IMR-90 (cell line): Measurements from ENCODE around the gene XRCC4. TPM values are rescaled to one million over a fixed set of nuclear protein-coding genes. Genes with fewer than 3 reads are reported as not detected.

Source experiments
- ATAC-seq: fragments of 200-7000 bp; cut with Tn5 transposase; 2 replicates; pipeline ENCODE4 v1.9.1; 2020; ENCODE audit warnings: low read depth, mild to moderate bottlenecking, moderate library complexity
- BruUV-seq: library from RNA; stranded (reverse); fragments of 400-500 nt; replicated peaks from 2 replicates; lab custom pipeline; 2021; lab: Mats Ljungman, UMichigan
- CTCF ChIA-PET: fragments of 300-600 bp; formaldehyde crosslinking; extraction: SDS; loops from one replicate; lab custom pipeline; 2021; ENCODE audit warnings: antibody characterized with exemption; lab: Yijun Ruan, JAX
- POLR2A ChIA-PET: fragments of 300-600 bp; sonication (Branson Sonifier 250); formaldehyde crosslinking; loops from one replicate; lab custom pipeline; 2022; ENCODE audit warnings: antibody characterized with exemption; ENCODE audit not compliant: unreplicated experiment; lab: Charles Lee
- DNase-seq: peaks from one replicate; pipeline ENCODE4 v3.0.0; 2013
- H2AFZ ChIP-seq: replicated peaks from 2 replicates; pipeline ENCODE3; 2013; ENCODE audit warnings: low read length, mild to moderate bottlenecking; ENCODE audit not compliant: poor library complexity
- H2AK5ac ChIP-seq: 2 replicates; pipeline ENCODE4 v1.6.1; 2013; ENCODE audit warnings: low read depth, low read length, inconsistent platforms
- H2AK9ac ChIP-seq: replicated peaks from 2 replicates; pipeline ENCODE3; 2013; ENCODE audit warnings: mild to moderate bottlenecking, low read depth, low read length, moderate library complexity; ENCODE audit not compliant: poor library complexity
- H2BK120ac ChIP-seq: 2 replicates; pipeline ENCODE4 v1.6.1; 2013; ENCODE audit warnings: low read depth, low read length, inconsistent platforms
- H2BK15ac ChIP-seq: 3 replicates; pipeline ENCODE4 v1.6.1; 2013; ENCODE audit warnings: low read depth, low read length, inconsistent platforms
- H2BK20ac ChIP-seq: 2 replicates; pipeline ENCODE4 v1.6.1; 2013; ENCODE audit warnings: low read depth, mild to moderate bottlenecking, inconsistent platforms, low read length, moderate library complexity
- H2BK5ac ChIP-seq: 2 replicates; pipeline ENCODE4 v1.6.1; 2013; ENCODE audit warnings: mild to moderate bottlenecking, low read depth, low read length, inconsistent platforms; ENCODE audit not compliant: poor library complexity, severe bottlenecking
- H3K14ac ChIP-seq: replicated peaks from 2 replicates; pipeline ENCODE4 v1.6.1; 2013; ENCODE audit warnings: low read depth, low read length, inconsistent platforms
- H3K18ac ChIP-seq: 2 replicates; pipeline ENCODE4 v1.6.1; 2013; ENCODE audit warnings: low read depth, low read length, control low read depth
- H3K23ac ChIP-seq: 2 replicates; pipeline ENCODE4 v1.6.1; 2013; ENCODE audit warnings: low read depth, low read length, inconsistent platforms
- H3K27ac ChIP-seq: 2 replicates; pipeline ENCODE4 v1.5.1; 2013; ENCODE audit warnings: mild to moderate bottlenecking, control low read depth, low read length; ENCODE audit not compliant: insufficient read depth
- H3K27me3 ChIP-seq: 2 replicates; pipeline ENCODE4 v1.6.1; 2013; ENCODE audit warnings: low read length; ENCODE audit not compliant: control insufficient read depth, insufficient read depth
- H3K36me3 ChIP-seq: 2 replicates; pipeline ENCODE4 v1.6.1; 2013; ENCODE audit warnings: low read length, mixed read lengths; ENCODE audit not compliant: control insufficient read depth, insufficient read depth
- H3K4ac ChIP-seq: 2 replicates; pipeline ENCODE4 v1.6.1; 2013; ENCODE audit warnings: low read depth, low read length, inconsistent platforms
- H3K4me1 ChIP-seq: 2 replicates; pipeline ENCODE4 v1.6.1; 2013; ENCODE audit warnings: low read length, mixed read lengths; ENCODE audit not compliant: control insufficient read depth, insufficient read depth
- H3K4me2 ChIP-seq: 2 replicates; pipeline ENCODE4 v1.6.1; 2013; ENCODE audit warnings: low read depth, mild to moderate bottlenecking, control low read depth, low read length, moderate library complexity
- H3K4me3 ChIP-seq: 2 replicates; pipeline ENCODE4 v1.5.1; 2013; ENCODE audit warnings: low read depth, mild to moderate bottlenecking, control low read depth, low read length, moderate library complexity; ENCODE audit not compliant: insufficient read depth
- H3K56ac ChIP-seq: 2 replicates; pipeline ENCODE4 v1.6.1; 2013; ENCODE audit warnings: low read length, inconsistent platforms; ENCODE audit not compliant: insufficient read depth; ENCODE audit errors: extremely low read depth
- H3K79me1 ChIP-seq, 2 experiments: 2 replicates each; pipeline ENCODE4 v1.6.1; 2013; ENCODE audit warnings: low read length in 2 of 2, inconsistent platforms in 1 of 2, low read depth in 1 of 2
- H3K9ac ChIP-seq: 2 replicates; pipeline ENCODE4 v1.6.1; 2013; ENCODE audit warnings: low read depth, low read length, control low read depth
- H3K9me1 ChIP-seq: 2 replicates; pipeline ENCODE4 v1.6.1; 2013; ENCODE audit warnings: low read length, inconsistent platforms; ENCODE audit not compliant: insufficient read depth
- H3K9me3 ChIP-seq: 2 replicates; pipeline ENCODE4 v1.6.1; 2013; ENCODE audit warnings: low read length; ENCODE audit not compliant: control insufficient read depth, insufficient read depth
- H4K20me1 ChIP-seq: 2 replicates; pipeline ENCODE4 v1.6.1; 2013; ENCODE audit warnings: low read length, inconsistent platforms; ENCODE audit not compliant: insufficient read depth
- H4K5ac ChIP-seq: 2 replicates; pipeline ENCODE4 v1.6.1; 2013; ENCODE audit warnings: mild to moderate bottlenecking, low read depth, low read length, control low read depth
- H4K8ac ChIP-seq, 2 experiments: 2 replicates each; pipeline ENCODE4 v1.6.1; 2013; ENCODE audit warnings: low read depth in 2 of 2, low read length in 2 of 2, control low read depth in 1 of 2, inconsistent platforms in 1 of 2
- H4K91ac ChIP-seq: 2 replicates; pipeline ENCODE4 v1.6.1; 2013; ENCODE audit warnings: low read depth, low read length, inconsistent platforms; ENCODE audit not compliant: insufficient read depth
- CHD1 ChIP-seq: IDR thresholded peaks from 2 replicates; pipeline ENCODE4 v1.6.1; 2012; ENCODE audit warnings: low read depth, low read length, improper control_type of control experiment
- FOS ChIP-seq: fragments of 150-350 bp; IDR thresholded peaks from 2 replicates; pipeline ENCODE4 v1.6.1; 2016; ENCODE audit warnings: low read depth, low read length
- MAZ ChIP-seq: IDR thresholded peaks from 2 replicates; pipeline ENCODE4 v1.6.1; 2012; ENCODE audit warnings: low read depth, mild to moderate bottlenecking, low read length, improper control_type of control experiment, moderate library complexity, borderline replicate concordance
- MXI1 ChIP-seq: IDR thresholded peaks from 2 replicates; pipeline ENCODE4 v1.6.1; 2012; ENCODE audit warnings: low read depth, mild to moderate bottlenecking, low read length, moderate library complexity, borderline replicate concordance
- NFE2L2 ChIP-seq: fragments of 150-350 bp; IDR thresholded peaks from 2 replicates; pipeline ENCODE4 v1.6.1; 2016; ENCODE audit warnings: low read depth, mild to moderate bottlenecking, low read length
- POLR2A ChIP-seq: IDR thresholded peaks from 2 replicates; pipeline ENCODE4 v1.6.1; 2012; ENCODE audit warnings: mild to moderate bottlenecking, low read depth, low read length
- RAD21 ChIP-seq: IDR thresholded peaks from 2 replicates; pipeline ENCODE4 v1.6.1; 2012; ENCODE audit warnings: low read length, improper control_type of control experiment
- RCOR1 ChIP-seq: IDR thresholded peaks from 2 replicates; pipeline ENCODE4 v1.6.1; 2012; ENCODE audit warnings: mild to moderate bottlenecking, low read length, improper control_type of control experiment; ENCODE audit not compliant: insufficient replicate concordance
- RFX5 ChIP-seq: IDR thresholded peaks from 2 replicates; pipeline ENCODE4 v1.8.0; 2012; ENCODE audit warnings: low read depth, mild to moderate bottlenecking, low read length, moderate library complexity
- SMC3 ChIP-seq: fragments of 150-350 bp; IDR thresholded peaks from 2 replicates; pipeline ENCODE4 v1.6.1; 2016; ENCODE audit warnings: low read depth, mild to moderate bottlenecking, antibody characterized with exemption, low read length, moderate library complexity
- WGBS, 2 experiments: methylation state at CpG; one replicate each; pipeline versions ENCODE4 v1.1.5 to v1.1.7; 2013; ENCODE audit warnings: missing lambda C conversion rate in 2 of 2; ENCODE audit not compliant: insufficient read length in 1 of 2; ENCODE audit errors: extremely low coverage in 2 of 2; 5-methylcytosine and 5-hydroxymethylcytosine counted together
- dilution Hi-C: fragments of 300-500 bp; cut with HindIII; formaldehyde crosslinking; loops from one replicate; pipeline ENCODE4 v1.14.3; 2018; ENCODE audit warnings: low sequenced_read_pairs; ENCODE audit not compliant: unreplicated experiment
- in situ Hi-C: fragments of 300-500 bp; cut with MboI; formaldehyde crosslinking; loops from 3 replicates; pipeline ENCODE4 v1.14.3; 2019; ENCODE audit warnings: low sequenced_read_pairs, inconsistent platforms, mixed read lengths
- intact Hi-C: fragments of 100-400 bp; cut with micrococcal nuclease; formaldehyde crosslinking; loops from 2 replicates; pipeline ENCODE4 v1.10.0; 2022
- polyA plus RNA-seq, 3 experiments: library from polyadenylated mRNA; depleted of rRNA; stranded (reverse); fragments of >200 nt; gene quantifications; 2 replicates each; pipeline ENCODE4 v1.2.3, GENCODE V29; 2012; ENCODE audit warnings: low replicate concordance in 1 of 3
- total RNA-seq: library from RNA; depleted of rRNA; stranded (reverse); fragments of >200 nt; gene quantifications from 2 replicates; pipeline ENCODE4 v1.2.3, GENCODE V29; 2012
- TF ChIP-seq, protein P1 (sequence below): fragments of 150-350 bp; IDR thresholded peaks from 2 replicates; pipeline ENCODE4 v1.6.1; 2017; ENCODE audit warnings: mild to moderate bottlenecking, antibody characterized with exemption, low read length, low read depth
- TF ChIP-seq, protein P2 (sequence below): conservative IDR thresholded peaks from 2 replicates; pipeline ENCODE4 v1.5.1; 2012; ENCODE audit warnings: mild to moderate bottlenecking, low read depth, low read length, improper control_type of control experiment

Gene XRCC4
- total and polyA plus RNA-seq, 2 of the 4 experiments (the other 2 are of a cell fraction), result 3.5 to 4.7 TPM

DNA sequence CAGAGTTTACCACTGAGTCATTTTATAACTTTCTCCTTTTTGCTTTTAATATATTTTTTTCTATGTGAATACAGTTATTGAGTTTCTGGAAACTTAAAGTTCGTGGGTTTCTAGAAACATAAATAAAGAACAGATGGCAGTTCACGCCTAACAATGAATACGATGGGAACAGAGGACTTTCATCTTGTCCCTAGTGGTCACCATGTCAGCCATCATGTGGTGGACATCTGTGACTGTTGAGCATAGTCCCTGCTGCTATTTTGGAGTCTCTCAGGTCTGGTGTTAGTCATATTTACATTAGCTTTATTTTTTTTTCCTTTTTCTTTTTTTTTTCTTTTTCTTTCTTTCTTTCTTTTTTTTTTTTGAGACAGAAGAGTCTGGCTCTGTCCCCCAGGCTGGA lies 85.3 kb downstream of the XRCC4 start:
- BruUV-seq, result no TSS peak
- ChIA-PET POLR2A (no interaction called here), CTCF (interaction anchor here (0.6 kb wide), 1 partner anchor 148 kb away, joined by 7 read pairs; no protein-coding TSS in a partner anchor)

More for the DNA sequence above, 85.3 kb downstream of the XRCC4 start:
- Histone ChIP-seq H2BK120ac (no peak overlapping the region), H4K8ac (no peak overlapping the region), H3K79me1 (no peaks in the 10 kb centered on the region), H2BK5ac (no peak overlapping the region), H3K4me1 (no peaks in the 10 kb centered on the region), H2AK9ac (no peak overlapping the region), H3K56ac (no peak overlapping the region), H3K36me3 (no peaks in the 10 kb centered on the region), H2BK15ac (no peak overlapping the region), H3K9ac (no peak overlapping the region), H4K5ac (no peak overlapping the region), H3K18ac (no peak overlapping the region), H3K27ac (no peak overlapping the region), H2AFZ (no peak overlapping the region), H3K14ac (no peak overlapping the region), H3K4ac (no peak overlapping the region), H3K9me3 (no peaks in the 10 kb centered on the region), H2BK20ac (no peak overlapping the region), H4K20me1 (no peaks in the 10 kb centered on the region), H3K4me2 (no peak overlapping the region), H3K23ac (no peak overlapping the region), H3K9me1 (no peaks in the 10 kb centered on the region), H4K91ac (no peak overlapping the region), H3K4me3 (no peak overlapping the region), H3K27me3 (no peaks in the 10 kb centered on the region), H2AK5ac (no peak overlapping the region)
- ATAC-seq, result no peak
- no peak for DNase-seq
- intact Hi-C loops, result no loop called here
- in situ Hi-C loops, result no loop called here
- TF ChIP-seq MAZ (no peak), RAD21 (no peak), MXI1 (no peak), POLR2A (no peak), CHD1 (no peak), RFX5 (no peak), NFE2L2 (no peak), SMC3 (no peak), FOS (no peak), RCOR1 (no peak)
- TF ChIP-seq, protein P1, sequence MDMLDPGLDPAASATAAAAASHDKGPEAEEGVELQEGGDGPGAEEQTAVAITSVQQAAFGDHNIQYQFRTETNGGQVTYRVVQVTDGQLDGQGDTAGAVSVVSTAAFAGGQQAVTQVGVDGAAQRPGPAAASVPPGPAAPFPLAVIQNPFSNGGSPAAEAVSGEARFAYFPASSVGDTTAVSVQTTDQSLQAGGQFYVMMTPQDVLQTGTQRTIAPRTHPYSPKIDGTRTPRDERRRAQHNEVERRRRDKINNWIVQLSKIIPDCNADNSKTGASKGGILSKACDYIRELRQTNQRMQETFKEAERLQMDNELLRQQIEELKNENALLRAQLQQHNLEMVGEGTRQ, result no peak
- TF ChIP-seq, protein P2, sequence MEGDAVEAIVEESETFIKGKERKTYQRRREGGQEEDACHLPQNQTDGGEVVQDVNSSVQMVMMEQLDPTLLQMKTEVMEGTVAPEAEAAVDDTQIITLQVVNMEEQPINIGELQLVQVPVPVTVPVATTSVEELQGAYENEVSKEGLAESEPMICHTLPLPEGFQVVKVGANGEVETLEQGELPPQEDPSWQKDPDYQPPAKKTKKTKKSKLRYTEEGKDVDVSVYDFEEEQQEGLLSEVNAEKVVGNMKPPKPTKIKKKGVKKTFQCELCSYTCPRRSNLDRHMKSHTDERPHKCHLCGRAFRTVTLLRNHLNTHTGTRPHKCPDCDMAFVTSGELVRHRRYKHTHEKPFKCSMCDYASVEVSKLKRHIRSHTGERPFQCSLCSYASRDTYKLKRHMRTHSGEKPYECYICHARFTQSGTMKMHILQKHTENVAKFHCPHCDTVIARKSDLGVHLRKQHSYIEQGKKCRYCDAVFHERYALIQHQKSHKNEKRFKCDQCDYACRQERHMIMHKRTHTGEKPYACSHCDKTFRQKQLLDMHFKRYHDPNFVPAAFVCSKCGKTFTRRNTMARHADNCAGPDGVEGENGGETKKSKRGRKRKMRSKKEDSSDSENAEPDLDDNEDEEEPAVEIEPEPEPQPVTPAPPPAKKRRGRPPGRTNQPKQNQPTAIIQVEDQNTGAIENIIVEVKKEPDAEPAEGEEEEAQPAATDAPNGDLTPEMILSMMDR, result no peak
- 75% methylated on average over 2 of the region's 3 CpGs; no CpG with 5 or more reads in 1 of the 2 experiments for WGBS, 2 experiments
- dilution Hi-C loops, result no loop called here
